HG02970 (cell line): Measurements from ENCODE around the gene PAK4.

ENCODE experiments used
- ATAC-seq: cut with Tn5 transposase; IDR thresholded peaks from one replicate; pipeline ENCODE4 v1.9.1; 2021; ENCODE audit warnings: mild to moderate bottlenecking, moderate library complexity, moderate number of reproducible peaks; ENCODE audit not compliant: unreplicated experiment, low FRiP score

PAK4 gene

DNA sequence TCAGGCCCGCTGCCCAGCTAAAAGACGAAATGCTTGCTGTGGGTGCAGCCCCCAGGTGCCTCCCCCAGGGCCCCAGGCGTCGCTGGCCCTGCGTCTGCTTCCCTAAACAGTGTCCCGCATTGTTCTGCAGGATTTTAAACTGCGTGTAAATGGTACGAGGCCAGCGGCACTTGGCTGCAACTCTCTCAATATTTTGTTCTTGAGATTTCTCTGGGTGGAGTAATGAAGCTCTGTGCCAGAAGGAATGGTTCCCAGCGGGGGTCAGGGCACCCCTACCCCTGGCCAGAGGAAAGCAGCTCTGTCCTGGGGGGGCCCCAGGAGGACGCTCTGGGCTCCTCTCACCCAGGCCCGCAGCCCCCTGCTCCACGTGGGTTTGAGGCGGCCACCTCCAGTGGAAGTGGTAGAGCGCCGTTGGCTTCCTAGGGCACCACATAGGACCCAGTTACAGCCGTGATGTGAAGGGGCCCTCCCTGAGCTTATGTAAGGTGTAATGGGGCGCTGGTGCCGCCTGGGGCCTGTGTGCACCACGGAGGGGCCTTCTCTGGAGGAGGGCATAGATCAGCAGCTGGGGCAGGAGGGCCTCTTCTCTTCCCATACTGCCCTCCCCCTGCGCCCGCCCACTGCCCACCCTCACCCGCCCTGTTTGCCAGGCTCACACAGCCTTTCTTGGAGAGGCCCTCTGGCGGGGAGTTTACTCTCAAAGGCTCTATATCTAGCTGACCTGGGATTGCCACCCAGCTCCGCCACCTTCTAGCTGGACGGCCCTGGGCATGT, 19.8 kb downstream of the PAK4 start:
- ATAC-seq, result no peak

DNA sequence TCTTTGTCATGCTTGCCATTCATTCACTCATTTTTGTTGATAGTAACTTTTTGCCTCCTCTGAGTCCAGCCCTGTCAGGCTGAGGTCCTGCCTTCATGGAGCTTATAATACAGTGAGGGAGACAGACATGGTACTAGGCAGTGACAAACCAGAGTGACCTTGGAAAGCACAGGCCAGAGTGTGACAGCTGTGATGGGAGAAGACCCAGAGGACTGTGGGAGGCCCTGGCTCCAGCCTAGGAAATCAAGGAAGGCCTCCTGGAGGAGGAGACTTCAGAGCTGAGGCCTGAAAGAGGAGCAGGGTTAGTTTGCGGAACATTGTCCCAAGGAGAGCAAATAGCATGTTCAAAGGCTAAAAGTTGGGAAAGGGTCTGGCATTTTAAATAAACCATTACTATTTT, 20.5 kb downstream of the PAK4 start:
- no peak for ATAC-seq

DNA sequence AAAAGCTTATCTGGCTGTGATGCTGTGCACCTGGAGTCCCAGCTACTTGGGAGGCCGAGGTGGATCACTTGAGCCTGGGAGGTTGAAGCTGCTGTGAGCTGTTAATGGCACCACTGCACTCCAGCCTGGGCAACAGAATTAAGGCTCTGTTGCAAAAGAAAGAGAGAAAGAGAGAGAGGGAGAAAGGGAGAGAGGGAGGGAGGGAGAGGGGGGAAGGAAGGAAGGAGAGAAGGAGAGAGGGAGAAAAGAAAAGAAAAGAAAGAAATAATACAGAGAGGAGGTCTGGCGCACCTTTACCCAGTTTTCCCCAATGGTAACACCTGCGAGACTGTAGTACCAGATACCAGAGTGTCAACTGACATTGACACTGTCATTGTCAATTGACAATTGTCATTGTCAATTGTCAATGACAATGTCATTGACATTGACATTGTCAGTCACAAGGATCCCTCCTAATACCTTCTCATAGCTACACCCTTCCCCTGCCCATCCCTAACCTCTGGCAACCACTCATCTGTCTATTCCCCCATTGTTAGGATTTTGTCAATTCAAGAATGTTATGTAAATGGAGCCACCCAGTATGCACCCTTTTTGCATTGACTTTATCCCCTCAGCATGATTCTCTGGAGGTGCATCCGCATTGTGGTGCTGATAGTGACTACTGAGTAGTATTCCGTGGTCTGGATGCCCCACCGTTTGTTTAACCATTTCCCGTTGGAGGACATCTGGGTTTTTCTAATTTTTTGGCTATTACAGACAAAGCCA, 21.3 kb downstream of the PAK4 start:
- ATAC-seq, result no peak

DNA sequence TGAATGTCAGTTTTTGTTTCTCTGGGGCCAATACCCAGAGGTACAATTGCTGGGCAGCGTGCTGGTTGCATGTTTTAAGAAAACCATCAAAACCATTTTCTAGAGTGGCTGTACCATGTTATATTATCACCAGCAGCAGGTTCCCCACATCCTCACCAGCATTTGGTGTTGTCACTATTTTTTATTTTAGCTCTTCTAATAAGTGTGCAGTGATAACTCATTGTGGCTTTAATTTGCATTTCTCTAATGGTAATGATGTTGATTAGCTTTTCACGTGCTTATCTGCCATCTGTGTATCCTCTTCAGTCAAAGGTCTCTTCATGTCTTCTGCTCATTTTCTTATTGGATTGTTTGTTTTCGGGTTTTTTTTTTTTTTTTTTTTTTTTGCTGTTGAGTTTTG, 21.9 kb downstream of the PAK4 start:
- no peak for ATAC-seq

DNA sequence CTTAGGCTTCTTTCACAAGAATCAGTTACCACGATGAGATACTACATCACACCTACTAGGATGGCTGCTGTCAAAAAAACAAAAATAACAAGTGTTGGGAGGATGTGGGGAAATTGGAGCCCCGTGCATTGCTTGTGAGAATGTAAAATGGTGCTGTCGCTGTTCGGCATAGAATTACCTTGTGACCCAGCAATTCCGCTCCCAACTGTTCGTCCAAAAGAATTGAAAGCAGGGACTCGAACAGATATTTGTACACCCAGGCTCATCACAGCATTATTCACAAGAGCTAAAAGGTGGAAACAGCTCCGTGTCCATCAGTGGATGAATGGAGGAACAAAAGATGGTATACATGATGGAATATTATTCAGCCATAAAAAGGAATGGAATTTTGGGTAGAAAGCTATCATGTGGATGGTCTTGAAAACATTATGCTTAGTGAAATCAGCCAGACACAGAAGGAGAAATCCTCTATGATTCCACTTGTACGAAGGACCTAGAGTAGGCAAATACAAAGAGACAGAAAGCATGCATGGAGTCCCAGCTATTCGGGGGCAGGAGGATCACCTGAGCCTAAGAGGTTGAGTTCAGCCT, 23.4 kb downstream of the PAK4 start:
- ATAC-seq, result no peak

DNA sequence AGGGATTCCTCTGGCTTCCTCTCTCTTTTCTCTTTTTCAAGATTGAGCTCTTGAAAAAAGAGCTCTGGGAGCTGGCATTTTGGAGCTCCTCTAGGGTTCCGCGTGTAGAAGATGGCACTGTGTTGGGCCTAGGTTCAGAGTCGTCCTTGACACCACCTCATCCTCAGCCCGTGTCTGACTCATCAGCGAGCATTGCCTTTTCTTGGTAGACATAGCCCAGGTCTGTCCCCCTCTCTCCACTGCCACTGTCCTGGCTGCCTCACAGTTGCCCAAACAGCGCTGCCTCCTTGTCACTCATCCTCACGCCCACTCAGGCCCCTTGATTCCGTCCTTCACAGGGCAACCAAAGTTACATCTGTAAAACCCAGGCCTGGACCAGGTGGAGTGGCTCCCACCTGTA, 24.6 kb downstream of the PAK4 start:
- ATAC-seq, result no peak

DNA sequence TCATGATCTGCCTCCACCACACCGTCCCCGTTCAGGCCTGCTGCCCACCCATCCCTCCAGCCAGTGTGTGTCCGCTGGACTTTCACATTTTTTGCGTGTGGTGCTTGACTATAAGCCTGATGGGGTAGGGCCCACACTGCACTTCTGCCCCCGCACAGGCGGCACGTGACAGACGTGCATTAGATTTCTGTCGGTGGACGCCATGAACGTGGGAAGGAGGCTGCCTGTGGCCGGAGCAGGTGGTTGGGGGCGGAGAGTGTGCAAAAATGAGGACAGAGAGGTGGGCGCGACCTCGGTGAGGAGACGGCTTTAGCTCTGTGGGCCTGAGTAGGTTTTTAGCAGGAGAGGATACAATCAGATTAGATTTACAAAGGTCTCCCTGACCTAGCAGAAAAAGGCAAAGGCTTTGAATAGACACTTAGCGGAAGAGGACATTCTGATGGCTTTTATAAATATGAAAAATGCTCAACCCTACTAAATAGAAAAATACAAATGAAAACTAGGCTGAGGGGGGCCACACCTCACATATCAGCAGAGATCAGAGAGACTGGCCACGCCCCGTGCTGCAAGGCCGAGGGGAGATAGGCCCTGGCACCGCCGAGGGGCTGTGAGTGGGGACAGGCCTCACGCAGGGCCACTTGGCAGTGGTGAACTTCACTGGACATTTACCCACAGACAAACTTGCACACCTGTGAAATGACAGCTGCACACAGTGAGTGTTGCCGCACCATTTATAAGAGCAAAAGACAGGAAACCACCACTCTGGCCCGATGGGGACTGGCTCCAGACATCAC, 25.4 kb downstream of the PAK4 start:
- ATAC-seq, result no peak

DNA sequence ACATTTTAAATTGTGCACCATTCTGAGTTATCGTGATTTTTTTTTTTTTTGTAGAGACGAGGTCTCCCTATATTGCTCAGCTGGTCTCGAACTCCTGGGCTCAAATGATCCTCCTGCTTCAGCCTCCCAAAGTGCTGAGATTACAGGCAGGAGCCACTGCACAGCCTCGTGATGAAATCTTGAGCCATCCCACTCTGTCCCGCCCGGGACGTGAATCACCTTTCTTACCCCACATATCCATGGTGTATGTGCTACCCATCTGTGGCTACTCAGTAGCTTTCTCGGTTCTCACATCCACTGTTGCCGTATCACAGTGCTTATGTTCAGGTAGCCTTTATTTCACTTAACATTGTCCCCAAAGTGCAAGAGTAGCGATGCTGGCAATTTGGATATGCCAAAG, 26.5 kb downstream of the PAK4 start:
- no peak for ATAC-seq

DNA sequence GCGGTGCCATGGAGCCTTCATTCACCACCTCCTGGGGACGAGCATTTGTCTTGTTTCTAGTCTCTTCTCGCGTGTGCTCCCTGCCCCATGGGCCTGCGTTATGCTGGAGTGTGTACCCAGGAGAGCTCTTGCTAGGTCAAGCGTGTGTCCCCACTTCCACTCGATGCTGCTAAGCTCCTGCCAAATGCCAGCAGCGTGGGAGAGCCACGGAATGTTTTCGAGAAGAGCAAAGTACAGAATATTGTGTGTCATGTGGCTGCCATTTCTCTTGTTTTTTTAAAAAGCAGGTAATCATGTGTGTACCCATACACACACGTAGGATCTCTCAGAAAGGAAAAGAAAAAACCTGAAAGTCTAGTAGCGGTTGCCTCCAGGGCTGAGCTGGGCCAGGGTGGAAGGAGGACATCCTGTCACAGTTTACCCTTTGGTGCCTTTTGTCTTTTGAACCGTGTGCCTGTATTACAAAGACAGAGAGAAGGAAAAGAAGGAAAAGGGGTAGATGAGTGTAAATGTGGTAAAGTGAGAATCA, 28.6 kb downstream of the PAK4 start:
- ATAC-seq, result no peak

DNA sequence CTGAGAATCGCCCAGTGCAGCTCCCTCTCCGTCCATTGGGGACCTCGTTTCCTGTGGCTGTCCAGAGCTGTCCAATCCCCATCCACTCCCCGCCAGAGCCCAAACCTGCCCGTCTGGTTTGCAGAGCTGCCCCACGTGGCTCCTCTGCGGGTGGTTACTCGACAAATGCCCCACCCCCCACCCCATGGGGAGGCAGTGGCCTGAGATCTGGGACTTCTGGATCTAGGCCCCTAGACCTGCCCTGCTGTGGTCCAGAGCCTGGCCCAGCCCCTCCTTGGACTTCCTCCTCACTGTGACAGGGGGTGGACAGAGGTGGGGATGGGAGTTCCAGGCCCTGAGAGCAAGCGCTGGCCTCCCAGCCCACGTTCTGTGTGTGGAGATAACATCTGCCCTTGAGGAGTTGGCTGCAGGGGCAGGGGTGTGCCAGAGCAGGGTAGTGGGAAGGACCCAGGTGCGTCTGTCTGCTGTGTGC, 29.1 kb downstream of the PAK4 start:
- no peak for ATAC-seq

DNA sequence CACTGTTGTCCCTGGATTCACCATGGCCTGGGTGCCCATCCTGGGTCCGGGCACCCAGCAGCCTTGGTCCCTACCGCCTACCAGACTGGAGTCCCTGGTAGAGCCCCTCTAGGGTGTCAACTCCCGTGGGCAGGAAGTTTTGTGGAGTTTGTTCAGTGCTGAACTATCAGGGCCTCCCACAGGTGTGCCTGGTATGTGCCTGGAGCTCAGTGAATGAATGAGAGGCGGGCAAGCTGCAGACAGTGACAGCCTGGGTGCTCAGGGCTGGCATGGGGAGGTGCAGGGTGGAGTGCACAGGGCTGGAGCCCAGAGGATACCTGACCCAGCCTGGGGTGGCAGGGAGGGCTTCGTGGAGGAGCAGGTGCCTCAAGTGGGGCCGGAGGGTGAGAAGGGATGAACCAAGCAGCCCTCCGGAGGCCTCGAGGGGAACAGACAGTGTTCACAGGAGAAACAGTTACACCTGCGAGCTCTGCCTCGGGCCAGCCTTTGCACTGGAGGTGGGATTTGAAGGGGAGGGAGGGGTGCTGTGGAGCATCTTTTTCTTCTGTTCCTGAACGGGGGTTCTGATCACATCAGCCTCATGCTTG, 29.6 kb downstream of the PAK4 start:
- ATAC-seq, result no peak

DNA sequence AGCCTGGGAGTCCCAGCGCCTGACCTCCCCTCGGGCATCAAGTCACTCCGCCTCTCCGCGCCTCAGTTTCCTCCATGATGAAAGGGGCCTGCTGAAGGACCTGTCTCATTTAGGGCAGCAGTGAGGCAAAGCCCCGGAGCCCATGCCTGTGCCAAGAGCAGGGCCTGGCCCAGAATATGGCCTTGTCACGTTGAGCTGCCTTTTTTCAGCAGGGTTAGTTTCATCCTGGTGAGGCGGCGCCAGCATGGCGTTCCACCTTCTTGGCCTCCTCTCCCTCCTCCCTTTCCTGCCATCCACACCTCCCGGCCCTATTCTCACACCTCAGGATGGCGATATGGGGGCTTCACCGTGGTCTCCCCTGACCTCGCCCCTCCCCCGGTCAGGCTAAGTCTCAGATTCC, 30.2 kb downstream of the PAK4 start:
- no peak for ATAC-seq

DNA sequence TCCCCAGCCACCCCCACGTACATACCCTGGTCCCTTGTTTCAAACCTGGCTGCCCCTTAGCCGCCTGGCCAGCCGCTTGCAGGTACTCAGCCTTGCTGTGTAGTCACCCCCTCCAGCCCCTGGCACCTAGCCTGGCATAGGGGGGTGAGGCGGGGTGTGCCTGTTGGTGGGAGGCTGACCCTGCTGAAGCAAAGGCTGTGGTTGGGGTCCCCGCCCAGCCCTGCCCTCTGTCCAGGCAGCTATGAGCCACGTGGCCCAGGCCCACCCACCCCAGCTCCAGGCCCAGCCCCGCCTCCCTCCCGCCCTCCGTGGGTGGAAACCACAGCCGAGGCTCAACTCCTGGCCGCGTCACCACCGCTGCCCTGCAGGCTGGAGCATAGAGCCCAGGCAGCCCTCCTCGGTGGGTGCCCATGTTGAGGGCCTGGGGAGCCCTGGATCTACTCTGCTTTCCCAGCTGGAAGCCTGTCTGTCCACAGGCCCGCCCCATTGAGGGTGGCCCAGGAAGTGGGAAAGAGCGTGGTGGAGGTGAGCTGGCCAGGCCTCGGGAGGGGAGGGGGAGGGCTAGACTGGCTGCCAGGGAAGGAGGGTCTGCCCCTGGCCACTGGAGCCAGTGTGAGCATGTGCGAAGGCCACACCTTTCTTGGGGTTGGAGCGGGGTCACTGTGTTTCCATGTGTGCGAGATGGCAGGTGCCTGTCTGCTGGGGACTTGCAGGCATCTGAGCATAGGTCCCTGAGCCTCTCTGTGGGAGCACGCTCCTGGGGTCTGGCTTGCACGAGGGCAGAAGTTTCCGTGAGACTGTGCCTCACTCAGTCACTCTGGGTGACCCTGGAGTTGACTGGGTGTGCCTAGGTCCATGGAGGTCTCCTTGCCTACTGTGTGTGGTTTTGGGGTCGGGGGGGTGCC, 31.0 kb downstream of the PAK4 start:
- ATAC-seq, result no peak

DNA sequence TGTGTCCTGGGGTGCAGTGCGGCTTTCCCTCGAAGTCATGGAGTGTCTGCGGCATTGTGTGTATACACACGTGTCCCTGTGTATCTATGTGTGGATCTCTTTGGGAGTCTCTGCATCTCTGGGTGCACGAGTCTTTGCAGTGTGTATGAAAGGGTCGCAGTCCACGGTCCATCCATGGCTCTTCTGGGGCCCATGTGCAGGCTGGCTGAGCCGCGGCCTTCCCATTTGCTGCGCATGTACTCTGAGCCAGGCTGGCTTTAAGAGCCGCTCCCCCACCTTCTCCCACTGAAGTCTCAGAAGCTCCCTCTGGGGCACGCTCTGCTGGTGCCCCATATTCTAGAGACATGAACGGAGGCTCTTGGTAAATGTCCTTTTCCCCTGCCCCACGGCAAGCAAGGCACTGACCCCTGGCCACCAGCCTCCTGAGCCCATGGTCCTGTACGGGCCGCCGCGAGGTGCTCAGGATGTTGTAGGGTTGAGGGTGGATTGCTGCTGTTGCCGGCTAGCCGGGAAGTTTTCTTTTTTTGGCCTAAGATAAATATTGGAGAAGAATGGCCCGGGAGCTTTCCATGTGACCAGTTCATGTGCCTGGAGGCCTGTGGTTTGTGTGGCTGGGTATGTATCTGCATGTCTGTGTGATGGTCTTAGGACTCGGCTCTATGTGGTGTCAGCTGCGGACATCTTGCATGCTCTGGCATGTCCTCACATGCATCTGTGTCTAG, 31.9 kb downstream of the PAK4 start:
- ATAC-seq, result no peak

DNA sequence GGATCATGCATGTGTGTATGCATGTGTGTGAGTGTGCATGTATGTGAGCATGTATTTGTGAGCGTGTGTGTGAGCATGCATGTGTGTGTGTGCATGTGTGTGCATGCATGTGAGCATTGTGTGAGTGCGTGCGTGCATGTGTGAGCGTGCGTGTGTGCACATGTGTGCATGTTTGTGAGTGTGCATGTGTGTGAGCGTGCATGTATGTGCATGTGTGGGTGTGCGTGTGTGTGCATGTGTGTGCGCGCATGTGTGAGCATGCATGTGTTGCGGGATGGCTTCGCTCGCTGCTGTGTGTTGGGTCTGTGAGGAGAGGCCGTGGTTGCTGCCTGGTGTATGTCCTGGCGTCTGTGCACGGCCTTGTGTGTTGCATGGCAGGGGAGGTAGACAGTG, 32.4 kb downstream of the PAK4 start:
- ATAC-seq, result no peak

DNA sequence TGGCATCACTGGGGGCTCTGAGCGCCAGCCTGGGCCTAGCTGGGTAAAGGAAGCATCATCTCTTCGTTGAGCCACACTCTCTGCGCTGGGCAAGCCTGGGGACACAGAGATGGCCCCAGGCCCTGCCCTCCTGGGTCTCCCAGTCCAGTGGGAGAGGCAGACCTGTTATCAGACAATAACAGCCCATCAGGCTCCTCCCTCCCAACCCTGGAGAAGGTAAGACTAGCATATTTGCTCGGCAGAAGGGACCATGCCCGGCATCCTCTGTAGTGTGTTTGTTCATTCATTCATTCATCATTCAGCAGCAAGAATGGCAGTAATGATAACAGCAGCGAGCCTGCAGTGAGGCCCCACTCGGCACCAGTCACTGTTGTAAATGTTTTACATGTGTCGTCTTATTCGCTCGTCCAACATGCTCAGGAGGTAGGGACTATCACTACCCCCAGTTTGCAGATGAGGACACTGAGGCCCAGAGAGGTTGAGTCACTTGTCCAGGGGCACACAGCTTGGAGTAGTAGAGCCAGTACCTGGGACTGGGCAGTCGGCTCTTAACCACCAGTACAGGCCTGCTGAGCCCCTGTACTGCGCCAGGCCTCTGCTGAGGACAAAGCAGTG, 33.2 kb downstream of the PAK4 start:
- no peak for ATAC-seq

DNA sequence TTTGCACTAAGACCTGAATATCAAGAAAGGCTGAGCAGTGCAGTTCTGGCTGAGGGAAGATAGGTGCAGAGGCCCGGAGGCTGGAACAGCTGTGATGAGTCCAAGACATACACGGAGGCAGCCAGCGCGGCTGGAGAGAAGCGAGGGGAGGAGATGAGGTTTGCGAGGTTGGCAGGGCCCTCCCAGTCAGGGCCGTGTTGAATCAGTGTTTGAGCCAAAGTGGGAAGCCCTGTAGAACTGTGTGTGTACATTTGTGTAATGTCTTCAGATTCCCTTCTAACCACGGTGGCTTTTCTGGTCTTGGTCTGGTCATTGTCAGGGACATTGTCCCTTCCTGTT, 34.9 kb downstream of the PAK4 start:
- no peak for ATAC-seq
